Endodermal cell (in vitro differentiated cells): Measurements from ENCODE around the gene KRT12. TPM values are rescaled to one million over a fixed set of nuclear protein-coding genes. Genes with fewer than 3 reads are reported as not detected.

Experiments used
- DNase-seq: peaks from one replicate; pipeline ENCODE4 v3.0.0-alpha.2; 2017
- H3K27ac ChIP-seq: 2 replicates; pipeline ENCODE4 v1.5.1; 2013; ENCODE audit warnings: mild to moderate bottlenecking, low read depth, low read length, moderate library complexity
- H3K27me3 ChIP-seq: 2 replicates; pipeline ENCODE4 v1.6.1; 2013; ENCODE audit warnings: mild to moderate bottlenecking, low read length, moderate library complexity; ENCODE audit not compliant: insufficient read depth, control insufficient read depth, poor library complexity, severe bottlenecking
- H3K36me3 ChIP-seq: 2 replicates; pipeline ENCODE4 v1.7.0; 2013; ENCODE audit warnings: mild to moderate bottlenecking, low read length, moderate library complexity; ENCODE audit not compliant: control insufficient read depth, insufficient read depth
- H3K4me1 ChIP-seq: one replicate; pipeline ENCODE4 v1.7.0; 2013; ENCODE audit warnings: low read length; ENCODE audit not compliant: control insufficient read depth, insufficient read depth
- H3K4me3 ChIP-seq: 2 replicates; pipeline ENCODE4 v1.5.1; 2013; ENCODE audit warnings: mild to moderate bottlenecking, low read length, moderate library complexity
- H3K9ac ChIP-seq: 2 replicates; pipeline ENCODE4 v1.6.1; 2013; ENCODE audit warnings: mild to moderate bottlenecking, low read length, moderate library complexity; ENCODE audit not compliant: poor library complexity, severe bottlenecking; ENCODE audit errors: extremely low read depth
- H3K9me3 ChIP-seq: 2 replicates; pipeline ENCODE4 v1.6.1; 2013; ENCODE audit warnings: mild to moderate bottlenecking, low read length, moderate library complexity; ENCODE audit not compliant: control insufficient read depth
- H3K27ac Mint-ChIP-seq: 2 replicates; pipeline ENCODE4 v1.8.0; 2020; ENCODE audit warnings: mixed read lengths
- H3K27me3 Mint-ChIP-seq: 2 replicates; pipeline ENCODE4 v1.8.0; 2021; ENCODE audit warnings: mild to moderate bottlenecking, mixed read lengths; ENCODE audit not compliant: insufficient read depth
- H3K36me3 Mint-ChIP-seq: 2 replicates; pipeline ENCODE4 v1.8.0; 2020; ENCODE audit warnings: low read depth, mixed read lengths
- H3K4me1 Mint-ChIP-seq: 2 replicates; pipeline ENCODE4 v1.8.0; 2020; ENCODE audit warnings: mixed read lengths
- H3K4me3 Mint-ChIP-seq: 2 replicates; pipeline ENCODE4 v1.8.0; 2020; ENCODE audit warnings: mild to moderate bottlenecking, moderate library complexity, mixed read lengths
- H3K9me3 Mint-ChIP-seq: 2 replicates; pipeline ENCODE4 v1.8.0; 2020; ENCODE audit warnings: mild to moderate bottlenecking, mixed read lengths
- WGBS, 2 experiments: methylation state at CpG; one replicate each; pipeline versions ENCODE4 v1.1.5 to v1.1.7; 2013; ENCODE audit warnings: missing lambda C conversion rate in 2 of 2, mixed read lengths in 1 of 2; ENCODE audit not compliant: insufficient coverage in 1 of 2, insufficient read length in 1 of 2; 5-methylcytosine and 5-hydroxymethylcytosine counted together
- total RNA-seq, 2 donors: library from RNA; stranded (reverse); fragmentation: NEBNext Ultra II Directional in 1 of 2; extraction: Animal tissue kit (Norgen Biotek cat#: 25700) in 1 of 2; gene quantifications; 2 replicates in 1 of 2; 3 replicates in 1 of 2; pipeline ENCODE4 v1.2.1, GENCODE V29; 2021
- TF ChIP-seq, protein P1 (sequence below): fragments of 200-600 bp; sonication (generic); conservative IDR thresholded peaks from 2 replicates; pipeline ENCODE4 v1.5.0; 2021; ENCODE audit warnings: antibody characterized with exemption, mild to moderate bottlenecking

KRT12 gene
- total RNA-seq, 2 donors from 2014 or later, result not detected

DNA sequence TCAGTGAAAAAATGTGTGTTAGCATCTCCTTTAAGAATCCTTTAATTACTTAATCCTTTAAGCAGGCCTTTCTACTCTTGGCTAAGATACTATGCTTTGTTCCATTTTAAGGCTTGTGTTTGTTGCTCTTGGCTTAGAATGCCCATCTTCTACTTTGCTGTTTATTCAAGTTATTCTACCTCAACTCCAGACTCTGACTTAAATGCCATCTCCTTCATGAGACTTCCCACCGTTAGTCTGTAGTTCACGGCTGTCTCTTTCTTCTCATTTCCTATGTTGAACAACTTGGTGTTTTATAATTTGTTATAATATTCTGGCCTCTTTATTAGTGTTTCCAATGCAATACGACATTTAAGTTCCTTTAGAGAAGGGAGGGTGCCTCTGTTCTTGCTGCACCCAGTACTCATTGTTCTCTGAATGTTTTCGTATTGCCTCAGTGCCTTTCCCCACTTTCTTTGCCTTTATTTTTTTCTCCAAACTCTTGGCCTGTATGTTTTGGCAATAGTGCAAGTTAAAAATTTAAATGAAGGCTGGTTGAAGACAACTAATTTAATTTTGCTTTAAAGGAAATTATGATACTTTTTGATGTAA, 38.5 kb downstream of the KRT12 start:
- Histone ChIP-seq H3K9ac (no peak overlapping the region), H3K27me3 (peaks cover 9% of the 10 kb centered on the region), H3K4me3 (no peak overlapping the region), H3K27ac (no peak overlapping the region), H3K9me3 (no peaks in the 10 kb centered on the region), H3K36me3 (no peaks in the 10 kb centered on the region), H3K4me1 (no peaks in the 10 kb centered on the region)
- H3K4me3 Mint-ChIP-seq, result no peak overlapping the region
- no peak overlapping the region for H3K27ac Mint-ChIP-seq
- no peaks in the 10 kb centered on the region for H3K9me3 Mint-ChIP-seq
- WGBS, 2 experiments, result 90% methylated on average over 3 of the region's 4 CpGs; no CpG with 5 or more reads in 1 of the 2 experiments
- H3K4me1 Mint-ChIP-seq, result no peaks in the 10 kb centered on the region
- H3K27me3 Mint-ChIP-seq, result peaks cover 91% of the 10 kb centered on the region
- no peaks in the 10 kb centered on the region for H3K36me3 Mint-ChIP-seq
- no peak for DNase-seq
- TF ChIP-seq, protein P1, sequence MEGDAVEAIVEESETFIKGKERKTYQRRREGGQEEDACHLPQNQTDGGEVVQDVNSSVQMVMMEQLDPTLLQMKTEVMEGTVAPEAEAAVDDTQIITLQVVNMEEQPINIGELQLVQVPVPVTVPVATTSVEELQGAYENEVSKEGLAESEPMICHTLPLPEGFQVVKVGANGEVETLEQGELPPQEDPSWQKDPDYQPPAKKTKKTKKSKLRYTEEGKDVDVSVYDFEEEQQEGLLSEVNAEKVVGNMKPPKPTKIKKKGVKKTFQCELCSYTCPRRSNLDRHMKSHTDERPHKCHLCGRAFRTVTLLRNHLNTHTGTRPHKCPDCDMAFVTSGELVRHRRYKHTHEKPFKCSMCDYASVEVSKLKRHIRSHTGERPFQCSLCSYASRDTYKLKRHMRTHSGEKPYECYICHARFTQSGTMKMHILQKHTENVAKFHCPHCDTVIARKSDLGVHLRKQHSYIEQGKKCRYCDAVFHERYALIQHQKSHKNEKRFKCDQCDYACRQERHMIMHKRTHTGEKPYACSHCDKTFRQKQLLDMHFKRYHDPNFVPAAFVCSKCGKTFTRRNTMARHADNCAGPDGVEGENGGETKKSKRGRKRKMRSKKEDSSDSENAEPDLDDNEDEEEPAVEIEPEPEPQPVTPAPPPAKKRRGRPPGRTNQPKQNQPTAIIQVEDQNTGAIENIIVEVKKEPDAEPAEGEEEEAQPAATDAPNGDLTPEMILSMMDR, result no peak

DNA sequence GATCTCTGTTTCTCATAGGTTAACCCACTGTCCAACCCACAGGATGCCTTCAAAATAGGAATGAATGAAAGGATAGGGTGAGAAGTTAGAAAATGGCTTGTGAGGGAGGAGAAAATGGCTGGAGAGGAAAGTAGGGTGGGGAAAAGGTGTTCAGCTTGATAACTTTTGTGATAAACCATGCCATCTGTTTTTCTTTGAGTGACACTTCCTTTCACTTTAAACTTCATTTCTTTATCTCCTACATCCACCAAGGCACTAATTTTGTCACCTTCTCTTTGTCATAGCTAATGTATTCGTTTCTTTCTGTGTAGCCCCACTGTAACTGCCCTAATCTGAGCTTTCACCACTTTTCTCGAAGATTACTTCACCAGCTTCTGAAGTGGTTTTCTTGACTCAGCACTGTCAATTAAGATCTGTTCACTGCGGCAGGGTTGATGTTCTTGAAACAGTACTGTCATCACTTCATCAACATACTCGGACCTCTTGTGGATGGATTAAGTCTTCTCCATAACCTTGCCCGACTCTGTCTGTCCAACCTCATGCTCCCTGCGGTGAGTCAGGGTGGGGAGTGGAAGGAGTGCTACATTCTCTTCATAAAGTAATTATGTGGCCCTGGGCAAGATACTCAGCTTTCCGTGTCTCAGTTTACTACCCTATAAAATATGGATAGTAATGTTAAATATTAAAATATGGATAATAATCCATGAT, 39.1 kb downstream of the KRT12 start:
- WGBS, 2 experiments, result 91 to 94% methylated on average over 4 to 6 of the region's 7 CpGs
- Mint-ChIP-seq H3K4me3 (no peak overlapping the region), H3K27ac (no peak overlapping the region), H3K4me1 (no peaks in the 10 kb centered on the region), H3K36me3 (no peaks in the 10 kb centered on the region), H3K27me3 (peaks cover 90% of the 10 kb centered on the region), H3K9me3 (no peaks in the 10 kb centered on the region)
- no peak for DNase-seq
- Histone ChIP-seq H3K27ac (no peak overlapping the region), H3K27me3 (peaks cover 9% of the 10 kb centered on the region), H3K9ac (no peak overlapping the region), H3K4me3 (no peak overlapping the region), H3K9me3 (no peaks in the 10 kb centered on the region), H3K36me3 (no peaks in the 10 kb centered on the region), H3K4me1 (no peaks in the 10 kb centered on the region)
- TF ChIP-seq, protein P1, result no peak

DNA sequence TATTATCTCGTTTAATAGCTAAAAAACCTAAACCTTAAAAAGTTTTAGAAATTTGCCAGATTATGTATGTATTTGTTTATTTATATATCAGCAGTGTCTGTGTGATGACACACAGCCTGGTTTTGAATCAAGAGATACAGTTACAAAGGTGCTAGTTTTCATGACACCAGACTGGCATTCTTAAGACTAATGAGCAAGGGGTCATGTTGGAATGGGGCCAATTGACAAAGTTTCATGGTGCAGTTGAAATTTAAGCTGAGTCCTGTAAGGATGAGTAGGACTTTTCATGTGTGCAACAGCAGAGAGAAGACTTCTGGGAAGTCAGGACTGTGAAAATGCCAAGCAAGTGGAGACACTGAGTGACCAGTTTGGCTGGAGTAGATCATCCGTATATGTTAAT, 41.4 kb downstream of the KRT12 start:
- Mint-ChIP-seq H3K4me3 (no peak overlapping the region), H3K27ac (no peak overlapping the region), H3K9me3 (no peaks in the 10 kb centered on the region), H3K27me3 (peaks cover 93% of the 10 kb centered on the region), H3K36me3 (no peaks in the 10 kb centered on the region), H3K4me1 (no peaks in the 10 kb centered on the region)
- Histone ChIP-seq H3K4me3 (no peak overlapping the region), H3K27me3 (peaks cover 23% of the 10 kb centered on the region), H3K36me3 (no peaks in the 10 kb centered on the region), H3K4me1 (no peaks in the 10 kb centered on the region), H3K9ac (no peak overlapping the region), H3K9me3 (no peaks in the 10 kb centered on the region), H3K27ac (no peak overlapping the region)
- DNase-seq, result no peak
- WGBS, 2 experiments, result 100% methylated on average over 1 to 2 of the region's 2 CpGs
- TF ChIP-seq, protein P1, result no peak
